GM12878 (cell line): ENCODE results near the gene BIRC3. TPM values are rescaled to one million over a fixed set of nuclear protein-coding genes. Genes with fewer than 3 reads are reported as not detected.

Experiments used
- ATAC-seq: fragments of 200-7000 bp; cut with Tn5 transposase; 3 replicates; pipeline ENCODE4 v1.9.1; 2020; ENCODE audit warnings: mild to moderate bottlenecking, moderate library complexity
- BruUV-seq: library from RNA; stranded (reverse); fragments of 400-500 nt; replicated peaks from 2 replicates; lab custom pipeline; 2021; lab: Mats Ljungman, UMichigan
- CTCF ChIA-PET: fragments of 300-600 bp; sonication (Branson Sonifier 250); formaldehyde crosslinking; extraction: SDS; loops from one replicate; lab custom pipeline; 2021; ENCODE audit warnings: inconsistent platforms; lab: Yijun Ruan, JAX
- POLR2A ChIA-PET: fragments of 350-600 bp; formaldehyde crosslinking; extraction: SDS; loops from one replicate; lab custom pipeline; 2021; ENCODE audit warnings: inconsistent platforms; lab: Charles Lee
- RAD21 ChIA-PET: fragments of 300-600 bp; sonication (Branson Sonifier 250); formaldehyde crosslinking; loops from one replicate; lab custom pipeline; 2023; ENCODE audit warnings: antibody characterized with exemption; ENCODE audit not compliant: unreplicated experiment; lab: Charles Lee
- SMC1A ChIA-PET: fragments of 300-600 bp; sonication (Branson Sonifier 250); formaldehyde crosslinking; loops from one replicate; lab custom pipeline; 2023; ENCODE audit not compliant: unreplicated experiment, uncharacterized antibody; lab: Charles Lee
- DNase-seq: peaks from one replicate; pipeline ENCODE4 v3.0.0-alpha.2; 2011; ENCODE audit warnings: low read depth, low spot score
- FAIRE-seq: peaks from 3 replicates; lab custom pipeline; 2011; peaks lifted over from hg19 to GRCh38; lab: Jason Lieb, UNC
- H2AFZ ChIP-seq: 2 replicates; pipeline ENCODE4 v1.6.0; 2011; ENCODE audit warnings: low read depth, low read length, control low read depth; ENCODE audit not compliant: control insufficient read depth
- H3K27ac ChIP-seq: 2 replicates; pipeline ENCODE4 v1.5.1; 2011; ENCODE audit warnings: control low read depth; ENCODE audit not compliant: control insufficient read depth, insufficient read depth
- H3K27me3 ChIP-seq, 2 experiments: replicated peaks in 1 of 2; 2 replicates each; pipeline versions ENCODE4 v1.6.0 to v1.6.1; 2011; ENCODE audit warnings: low read length in 1 of 2; ENCODE audit not compliant: control insufficient read depth in 2 of 2, insufficient read depth in 2 of 2
- H3K36me3 ChIP-seq, 2 experiments: 2 replicates each; pipeline ENCODE4 v1.5.1; 2011; ENCODE audit warnings: low read length in 1 of 2; ENCODE audit not compliant: control insufficient read depth in 2 of 2, insufficient read depth in 2 of 2
- H3K4me1 ChIP-seq: 2 replicates; pipeline ENCODE4 v1.6.1; 2011; ENCODE audit warnings: mild to moderate bottlenecking, low read length, moderate library complexity, mixed read lengths; ENCODE audit not compliant: control insufficient read depth, insufficient read depth
- H3K4me2 ChIP-seq: 2 replicates; pipeline ENCODE4 v1.6.0; 2011; ENCODE audit warnings: control low read depth; ENCODE audit not compliant: control insufficient read depth, insufficient read depth
- H3K4me3 ChIP-seq: fragments of 200-600 bp; sonication (generic); 2 replicates; pipeline ENCODE4 v1.5.1; 2016
- H3K79me2 ChIP-seq: 2 replicates; pipeline ENCODE4 v1.6.0; 2011; ENCODE audit warnings: low read length; ENCODE audit not compliant: control insufficient read depth, insufficient read depth
- H3K9ac ChIP-seq: 2 replicates; pipeline ENCODE4 v1.8.0; 2011; ENCODE audit warnings: low read length, control low read depth, mixed read lengths; ENCODE audit not compliant: control insufficient read depth, insufficient read depth
- H3K9me3 ChIP-seq: replicated peaks from 3 replicates; pipeline ENCODE4 v1.5.1; 2011; ENCODE audit warnings: mild to moderate bottlenecking, low read length; ENCODE audit not compliant: control insufficient read depth, insufficient read depth
- H4K20me1 ChIP-seq: 2 replicates; pipeline ENCODE4 v1.6.0; 2011; ENCODE audit not compliant: control insufficient read depth, insufficient read depth
- BHLHE40 ChIP-seq, 2 experiments: fragments of 450-650 bp in 1 of 2; IDR thresholded peaks; 2 replicates each; pipeline ENCODE4 v1.6.1; 2011 to 2017; ENCODE audit warnings: low read depth in 2 of 2, borderline replicate concordance in 1 of 2, improper control_type of control experiment in 1 of 2, low read length in 1 of 2, mild to moderate bottlenecking in 1 of 2
- CHD2 ChIP-seq: IDR thresholded peaks from 2 replicates; pipeline ENCODE4 v1.6.1; 2011; ENCODE audit warnings: low read depth, low read length, improper control_type of control experiment, borderline replicate concordance
- IRF4 ChIP-seq: IDR thresholded peaks from 2 replicates; pipeline ENCODE4 v1.6.1; 2011; ENCODE audit warnings: low read depth, low read length
- JUNB ChIP-seq: IDR thresholded peaks from 2 replicates; pipeline ENCODE4 v1.6.1; 2016; ENCODE audit warnings: antibody characterized with exemption, mild to moderate bottlenecking
- MEF2B ChIP-seq: fragments of 450-650 bp; IDR thresholded peaks from 2 replicates; pipeline ENCODE4 v1.6.1; 2018; ENCODE audit warnings: mild to moderate bottlenecking, moderate library complexity; ENCODE audit not compliant: partially characterized antibody, poor library complexity, severe bottlenecking
- NFIC ChIP-seq: IDR thresholded peaks from 2 replicates; pipeline ENCODE4 v1.6.1; 2012; ENCODE audit warnings: low read depth, mild to moderate bottlenecking, inconsistent platforms, low read length, moderate library complexity
- NFYB ChIP-seq: IDR thresholded peaks from 2 replicates; pipeline ENCODE4 v1.6.1; 2011; ENCODE audit warnings: low read depth, mild to moderate bottlenecking, low read length, improper control_type of control experiment, moderate library complexity; ENCODE audit not compliant: insufficient read depth
- PAX8 ChIP-seq: fragments of 450-650 bp; IDR thresholded peaks from 2 replicates; pipeline ENCODE4 v1.6.1; 2017; ENCODE audit warnings: mild to moderate bottlenecking, moderate library complexity
- TCF12 ChIP-seq: IDR thresholded peaks from 2 replicates; pipeline ENCODE4 v1.6.1; 2011; ENCODE audit warnings: low read depth, mild to moderate bottlenecking, low read length
- WGBS: methylation state at CpG from one replicate; pipeline ENCODE4 v1.1.6; 2016; ENCODE audit warnings: low lambda C conversion rate; ENCODE audit not compliant: insufficient replicate concordance, insufficient coverage; ENCODE audit errors: missing lambda C conversion rate; 5-methylcytosine and 5-hydroxymethylcytosine counted together
- in situ Hi-C: fragments of 300-500 bp; cut with MboI; formaldehyde crosslinking; loops from 9 replicates; pipeline ENCODE4 v1.14.3; 2018; ENCODE audit warnings: mixed read lengths
- intact Hi-C: fragments of 100-400 bp; cut with micrococcal nuclease; formaldehyde crosslinking; loops from one replicate; pipeline ENCODE4 v1.14.2; 2022; ENCODE audit not compliant: unreplicated experiment
- polyA plus RNA-seq, 11 experiments: library from polyadenylated mRNA; depleted of rRNA in 4 of 11; unstranded in 6 of 11; stranded (reverse) in 5 of 11; fragments of >200 nt; fragmentation: Nextera tagmentation in 4 of 11; fragmentation: Illumina TruSeq in 1 of 11; extraction: Ambion mirVana in 4 of 11; extraction: Trizol in 1 of 11; gene quantifications; 1 replicate in 1 of 11; 2 replicates in 10 of 11; pipeline versions ENCODE4 v1.2.1 to v1.2.3, GENCODE V29; 2011 to 2016; ENCODE audit warnings: inconsistent platforms in 2 of 11, missing spikeins in 2 of 11, low read depth in 1 of 11
- total RNA-seq, 4 experiments: library from RNA; depleted of rRNA in 3 of 4; stranded (reverse); fragments of >200 nt in 3 of 4; fragmentation: Illumina TruSeq in 1 of 4; extraction: Trizol in 1 of 4; gene quantifications; 2 replicates each; pipeline versions ENCODE4 v1.2.1 to v1.2.3, GENCODE V29; 2013 to 2021
- TF ChIP-seq, protein P1 (sequence below), 3 experiments: IDR thresholded peaks in 2 of 3; conservative IDR thresholded peaks in 1 of 3; 2 replicates each; pipeline ENCODE4 v1.5.1; 2011; ENCODE audit warnings: low read depth in 3 of 3, low read length in 3 of 3, mild to moderate bottlenecking in 3 of 3, control low read depth in 2 of 3, moderate library complexity in 2 of 3, inconsistent platforms in 1 of 3, mixed read lengths in 1 of 3; ENCODE audit not compliant: control insufficient read depth in 2 of 3, insufficient read depth in 1 of 3; ENCODE audit errors: extremely low read depth in 1 of 3

BIRC3 gene
- total and polyA plus RNA-seq, 10 of the 15 experiments (the other 5 are each of a cell fraction or from before 2014, with no cell fraction given) = 42.1 to 351 (median 83.7) TPM

DNA sequence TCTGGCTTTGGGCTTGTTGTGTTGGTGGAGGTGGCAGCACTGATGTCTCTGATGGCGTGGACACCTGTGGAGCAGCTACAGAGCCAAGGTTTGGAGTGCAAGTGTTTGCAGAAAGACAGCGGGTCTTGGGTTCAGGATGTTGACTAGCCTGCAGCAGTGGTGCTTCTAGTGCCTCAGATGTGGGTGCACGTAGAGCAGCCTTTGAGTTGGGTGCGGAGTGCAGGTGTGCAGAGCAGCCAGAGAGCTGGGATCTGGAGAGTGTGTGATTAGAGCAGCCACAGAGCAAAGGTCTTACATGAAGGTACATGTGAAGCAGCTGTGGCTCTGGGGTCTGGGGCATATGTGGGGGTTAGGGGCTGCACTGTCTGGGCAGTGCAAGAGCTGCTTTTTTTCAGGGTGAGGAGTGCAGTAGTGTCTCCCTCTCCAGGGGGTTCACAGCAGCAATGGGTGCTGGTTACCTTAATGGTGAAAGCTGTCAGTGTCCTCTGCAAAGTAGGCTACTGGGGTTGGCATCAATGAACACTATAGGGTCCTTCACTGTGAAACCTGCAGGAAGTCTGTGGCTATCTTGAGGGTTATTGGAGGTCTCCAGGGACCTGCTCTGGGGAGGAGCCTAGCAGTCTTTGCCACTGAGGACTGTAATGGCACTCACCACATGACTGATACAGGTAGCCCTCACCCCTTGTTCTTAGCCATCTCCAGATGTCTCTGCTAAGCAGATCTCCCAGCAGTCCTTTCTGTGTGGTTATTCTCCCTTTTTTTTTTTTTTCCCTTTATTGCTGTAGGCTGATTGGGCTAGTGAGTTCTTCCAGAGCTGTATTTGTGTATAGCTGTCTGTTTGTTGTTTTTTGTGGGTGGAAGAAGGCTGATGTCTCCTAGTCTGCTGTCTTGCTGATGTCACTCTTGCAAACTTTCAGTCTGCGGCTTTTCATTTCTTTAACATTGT is 44.1 kb downstream of the BIRC3 start:
- ATAC-seq (peak; percentile 95), DNase-seq (peak; percentile 74), FAIRE-seq (no peak)
- no TSS peak for BruUV-seq
- no peak overlapping the region for H3K4me2 ChIP-seq
- ChIA-PET CTCF (interaction anchor here (0.7 to 3.3 kb wide), 9 partner anchors 12 to 304 kb away, joined by 3 to 19 read pairs (median 8); no protein-coding TSS in a partner anchor), POLR2A (interaction anchor here (0.9 to 1.6 kb wide), 4 partner anchors 11 to 90 kb away, joined by 3 to 5 read pairs (median 4); no protein-coding TSS in a partner anchor), RAD21 (interaction anchor here (0.6 to 3.8 kb wide), 3 partner anchors 19 to 281 kb away, joined by 3 to 13 read pairs (median 4); no protein-coding TSS in a partner anchor), SMC1A (interaction anchor here (1.3 to 5.2 kb wide), 3 partner anchors 12 to 19 kb away, joined by 4 to 37 read pairs (median 13); no protein-coding TSS in a partner anchor)
- no peak overlapping the region for H3K4me3 ChIP-seq
- no peaks in the 10 kb centered on the region for H3K27me3 ChIP-seq
- H3K9ac ChIP-seq = no peak overlapping the region
- no peak overlapping the region for H2AFZ ChIP-seq
- H3K9me3 ChIP-seq = peaks cover 6% of the 10 kb centered on the region; the same call in 2 of the 3 replicates
- intact Hi-C loops (no loop called here), in situ Hi-C loops (no loop called here)
- H4K20me1 ChIP-seq = no peaks in the 10 kb centered on the region
- H3K4me1 ChIP-seq = no peaks in the 10 kb centered on the region
- no peaks in the 10 kb centered on the region; the same call in 1 of the 2 replicates for H3K79me2 ChIP-seq
- TF ChIP-seq NFYB (0 out of 2 replicates have a peak, but pooled peaks have one; percentile 35), CHD2 (no peak), TCF12 (no peak), IRF4 (no peak), BHLHE40 (IDR thresholded peaks at IDR 0.05; ENCODE audit: borderline replicate concordance in 1 of 2, low read depth in 2 of 2, low read length in 1 of 2) (no peak), NFIC (no peak), JUNB (no peak), PAX8 (no peak), MEF2B (peak; percentile 77)
- TF ChIP-seq, protein P1, sequence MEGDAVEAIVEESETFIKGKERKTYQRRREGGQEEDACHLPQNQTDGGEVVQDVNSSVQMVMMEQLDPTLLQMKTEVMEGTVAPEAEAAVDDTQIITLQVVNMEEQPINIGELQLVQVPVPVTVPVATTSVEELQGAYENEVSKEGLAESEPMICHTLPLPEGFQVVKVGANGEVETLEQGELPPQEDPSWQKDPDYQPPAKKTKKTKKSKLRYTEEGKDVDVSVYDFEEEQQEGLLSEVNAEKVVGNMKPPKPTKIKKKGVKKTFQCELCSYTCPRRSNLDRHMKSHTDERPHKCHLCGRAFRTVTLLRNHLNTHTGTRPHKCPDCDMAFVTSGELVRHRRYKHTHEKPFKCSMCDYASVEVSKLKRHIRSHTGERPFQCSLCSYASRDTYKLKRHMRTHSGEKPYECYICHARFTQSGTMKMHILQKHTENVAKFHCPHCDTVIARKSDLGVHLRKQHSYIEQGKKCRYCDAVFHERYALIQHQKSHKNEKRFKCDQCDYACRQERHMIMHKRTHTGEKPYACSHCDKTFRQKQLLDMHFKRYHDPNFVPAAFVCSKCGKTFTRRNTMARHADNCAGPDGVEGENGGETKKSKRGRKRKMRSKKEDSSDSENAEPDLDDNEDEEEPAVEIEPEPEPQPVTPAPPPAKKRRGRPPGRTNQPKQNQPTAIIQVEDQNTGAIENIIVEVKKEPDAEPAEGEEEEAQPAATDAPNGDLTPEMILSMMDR (IDR thresholded peaks at IDR 0.05 in 2 of 3, conservative IDR thresholded peaks at IDR 0.05 in 1 of 3; ENCODE audit: control insufficient read depth in 2 of 3, extremely low read depth in 1 of 3, insufficient read depth in 1 of 3, low read depth in 3 of 3, low read length in 3 of 3) = 0 out of 6 replicates have a peak, but pooled peaks of 1 of the 3 experiments have one; percentile 8
- WGBS = 99% methylated on average over 5 of the region's 5 CpGs
- peaks cover 4 to 18% of the 10 kb centered on the region in 2 experiments for H3K36me3 ChIP-seq
- H3K27ac ChIP-seq = no peak overlapping the region
